HEK293 (cell line): ENCODE measurements around the gene TBC1D22A.
A peak's percentile ranks its signal among the peaks of the same experiment; 100 is the strongest.

ENCODE experiments used
- GLIS1 ChIP-seq: fragments of 450-650 bp; formaldehyde crosslinking; IDR thresholded peaks from 2 replicates; pipeline ENCODE4 v1.5.1; 2016; ENCODE audit warnings: missing biosample characterization, missing genetic modification characterization
- KLF1 ChIP-seq: fragments of 450-650 bp; formaldehyde crosslinking; IDR thresholded peaks from 2 replicates; pipeline ENCODE4 v1.5.1; 2016; ENCODE audit warnings: missing biosample characterization, missing genetic modification characterization
- OVOL3 ChIP-seq: fragments of 450-650 bp; formaldehyde crosslinking; IDR thresholded peaks from 2 replicates; pipeline ENCODE4 v1.5.1; 2016; ENCODE audit warnings: missing biosample characterization, missing genetic modification characterization
- RBAK ChIP-seq: fragments of 450-650 bp; formaldehyde crosslinking; IDR thresholded peaks from 2 replicates; pipeline ENCODE4 v1.5.1; 2016; ENCODE audit warnings: missing biosample characterization, missing genetic modification characterization
- SALL2 ChIP-seq: fragments of 450-650 bp; formaldehyde crosslinking; IDR thresholded peaks from 2 replicates; pipeline ENCODE4 v1.5.0; 2017; ENCODE audit warnings: missing biosample characterization, mild to moderate bottlenecking, missing genetic modification characterization, borderline replicate concordance
- ZBTB7A ChIP-seq: fragments of 450-650 bp; formaldehyde crosslinking; IDR thresholded peaks from 2 replicates; pipeline ENCODE4 v1.5.1; 2016; ENCODE audit warnings: low read depth, missing biosample characterization, missing genetic modification characterization
- ZNF112 ChIP-seq: fragments of 450-650 bp; formaldehyde crosslinking; IDR thresholded peaks from 2 replicates; pipeline ENCODE4 v1.5.0; 2017; ENCODE audit warnings: missing biosample characterization, missing genetic modification characterization
- ZNF114 ChIP-seq: fragments of 450-650 bp; formaldehyde crosslinking; IDR thresholded peaks from 2 replicates; pipeline ENCODE4 v1.5.0; 2017; ENCODE audit warnings: missing biosample characterization, missing genetic modification characterization
- ZNF19 ChIP-seq: fragments of 450-650 bp; formaldehyde crosslinking; IDR thresholded peaks from 2 replicates; pipeline ENCODE4; 2016; ENCODE audit warnings: missing biosample characterization, missing genetic modification characterization, low read depth
- ZNF211 ChIP-seq: fragments of 450-650 bp; formaldehyde crosslinking; IDR thresholded peaks from 2 replicates; pipeline ENCODE4 v1.5.1; 2016; ENCODE audit warnings: low read depth, missing biosample characterization, missing genetic modification characterization
- ZNF248 ChIP-seq: fragments of 450-650 bp; formaldehyde crosslinking; IDR thresholded peaks from 2 replicates; pipeline ENCODE4 v1.5.1; 2017; ENCODE audit warnings: missing biosample characterization, missing genetic modification characterization
- ZNF266 ChIP-seq: fragments of 450-650 bp; formaldehyde crosslinking; IDR thresholded peaks from 2 replicates; pipeline ENCODE4 v1.5.1; 2016; ENCODE audit warnings: missing biosample characterization, missing genetic modification characterization, low read depth
- ZNF341 ChIP-seq: fragments of 450-650 bp; formaldehyde crosslinking; IDR thresholded peaks from 2 replicates; pipeline ENCODE4; 2016; ENCODE audit warnings: low read depth, missing biosample characterization, missing genetic modification characterization
- ZNF350 ChIP-seq: fragments of 450-650 bp; formaldehyde crosslinking; IDR thresholded peaks from 2 replicates; pipeline ENCODE4 v1.5.0; 2017; ENCODE audit warnings: missing biosample characterization, mild to moderate bottlenecking, missing genetic modification characterization
- ZNF354C ChIP-seq: fragments of 450-650 bp; formaldehyde crosslinking; IDR thresholded peaks from 2 replicates; pipeline ENCODE4 v1.5.1; 2016; ENCODE audit warnings: missing biosample characterization, missing genetic modification characterization, low read depth, borderline replicate concordance
- ZNF549 ChIP-seq: fragments of 450-650 bp; IDR thresholded peaks from 2 replicates; pipeline ENCODE4 v1.5.1; 2018; ENCODE audit warnings: missing biosample characterization, missing genetic modification characterization, mild to moderate bottlenecking, inconsistent platforms, moderate library complexity
- ZNF621 ChIP-seq: fragments of 450-650 bp; formaldehyde crosslinking; IDR thresholded peaks from 2 replicates; pipeline ENCODE4 v1.5.1; 2017; ENCODE audit warnings: missing biosample characterization, missing genetic modification characterization
- ZNF623 ChIP-seq: fragments of 450-650 bp; formaldehyde crosslinking; IDR thresholded peaks from 2 replicates; pipeline ENCODE4 v1.5.1; 2016; ENCODE audit warnings: missing biosample characterization, missing genetic modification characterization
- ZNF629 ChIP-seq: fragments of 450-650 bp; formaldehyde crosslinking; IDR thresholded peaks from 2 replicates; pipeline ENCODE4 v1.5.1; 2017; ENCODE audit warnings: missing biosample characterization, missing genetic modification characterization
- ZSCAN30 ChIP-seq: fragments of 450-650 bp; IDR thresholded peaks from 2 replicates; pipeline ENCODE4 v1.5.1; 2018; ENCODE audit warnings: missing biosample characterization, mild to moderate bottlenecking, missing genetic modification characterization, moderate library complexity
- TF ChIP-seq, protein P1 (sequence below): fragments of 450-650 bp; IDR thresholded peaks from 2 replicates; pipeline ENCODE4 v1.5.1; 2018; ENCODE audit warnings: missing biosample characterization, missing genetic modification characterization
- TF ChIP-seq, protein P2 (sequence below): fragments of 450-650 bp; formaldehyde crosslinking; conservative IDR thresholded peaks from 2 replicates; pipeline ENCODE4 v1.5.1; 2016; ENCODE audit warnings: low read depth, missing biosample characterization, missing genetic modification characterization
- TF ChIP-seq, protein P3 (sequence below): fragments of 450-650 bp; formaldehyde crosslinking; IDR thresholded peaks from 2 replicates; pipeline ENCODE4 v1.5.0; 2017; ENCODE audit warnings: missing biosample characterization, missing genetic modification characterization, borderline replicate concordance
- TF ChIP-seq, protein P4 (sequence below): fragments of 450-650 bp; formaldehyde crosslinking; IDR thresholded peaks from 2 replicates; pipeline ENCODE4 v1.5.1; 2016; ENCODE audit warnings: missing biosample characterization, missing genetic modification characterization
- TF ChIP-seq, protein P5 (sequence below): fragments of 450-650 bp; formaldehyde crosslinking; IDR thresholded peaks from 2 replicates; pipeline ENCODE4 v1.5.1; 2016; ENCODE audit warnings: missing biosample characterization, missing genetic modification characterization

Gene TBC1D22A

DNA sequence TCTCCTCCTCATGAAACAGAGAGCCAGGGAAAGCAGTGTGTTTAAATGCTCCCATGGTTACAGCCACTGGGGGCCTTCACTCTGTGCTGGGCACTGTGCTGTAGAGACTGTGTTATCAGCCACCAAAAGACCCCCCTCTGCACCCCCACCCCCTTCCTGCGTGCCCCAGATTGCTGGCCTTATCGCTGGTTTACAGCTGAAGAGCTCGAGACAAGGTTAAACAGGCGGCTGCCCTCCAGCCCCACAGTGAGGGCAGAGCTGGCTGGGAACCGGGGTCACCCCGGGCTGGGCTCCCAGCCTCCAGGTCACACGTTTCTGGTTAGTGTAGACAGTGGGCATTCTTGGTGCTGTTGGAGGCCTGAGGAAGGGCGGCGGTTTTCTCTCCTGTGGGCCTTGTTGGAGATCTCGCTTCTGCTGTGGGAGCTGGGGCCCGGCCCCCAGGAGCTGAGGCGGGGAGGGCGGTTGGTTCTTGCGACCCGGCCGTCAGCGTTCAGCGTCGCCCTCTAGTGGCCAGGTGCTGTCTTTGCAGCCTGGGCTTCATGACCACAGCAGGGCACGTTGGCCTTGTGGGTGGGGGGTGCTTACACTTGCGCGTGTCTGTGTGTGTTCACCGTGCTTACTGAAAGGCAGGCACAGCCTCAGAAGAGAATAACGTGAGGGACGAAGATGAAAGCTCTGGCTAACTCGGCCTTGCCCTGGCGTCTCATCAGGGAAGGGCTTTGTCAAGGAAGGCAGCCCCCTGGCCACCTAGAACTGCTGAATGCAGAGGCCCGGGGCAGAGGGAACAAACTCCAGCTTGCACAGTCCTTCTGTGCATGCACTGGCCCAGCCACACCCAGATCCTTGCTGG is 40.8 kb downstream of the TBC1D22A start (continued):
- TF ChIP-seq, protein P1, sequence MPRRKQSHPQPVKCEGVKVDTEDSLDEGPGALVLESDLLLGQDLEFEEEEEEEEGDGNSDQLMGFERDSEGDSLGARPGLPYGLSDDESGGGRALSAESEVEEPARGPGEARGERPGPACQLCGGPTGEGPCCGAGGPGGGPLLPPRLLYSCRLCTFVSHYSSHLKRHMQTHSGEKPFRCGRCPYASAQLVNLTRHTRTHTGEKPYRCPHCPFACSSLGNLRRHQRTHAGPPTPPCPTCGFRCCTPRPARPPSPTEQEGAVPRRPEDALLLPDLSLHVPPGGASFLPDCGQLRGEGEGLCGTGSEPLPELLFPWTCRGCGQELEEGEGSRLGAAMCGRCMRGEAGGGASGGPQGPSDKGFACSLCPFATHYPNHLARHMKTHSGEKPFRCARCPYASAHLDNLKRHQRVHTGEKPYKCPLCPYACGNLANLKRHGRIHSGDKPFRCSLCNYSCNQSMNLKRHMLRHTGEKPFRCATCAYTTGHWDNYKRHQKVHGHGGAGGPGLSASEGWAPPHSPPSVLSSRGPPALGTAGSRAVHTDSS (tag by site-specific recombination), result no peak
- TF ChIP-seq ZNF350 (no peak), ZNF114 (tag by site-specific recombination) (no peak), RBAK (no peak), ZNF341 (tag by site-specific recombination) (no peak), KLF1 (tag by site-specific recombination) (peak; percentile 47; the same call in 1 of the 2 replicates), ZNF621 (tag by site-specific recombination) (no peak), ZNF629 (tag by site-specific recombination) (no peak), ZBTB7A (tag by site-specific recombination) (no peak), ZNF266 (tag by site-specific recombination) (no peak), ZNF19 (tag by site-specific recombination) (no peak), ZNF248 (tag by site-specific recombination) (no peak), SALL2 (tag by site-specific recombination) (no peak), ZNF549 (tag by site-specific recombination) (no peak), ZNF354C (tag by site-specific recombination) (no peak), ZNF211 (tag by site-specific recombination) (no peak), ZSCAN30 (tag by site-specific recombination) (no peak), ZNF112 (tag by site-specific recombination) (no peak), GLIS1 (tag by site-specific recombination) (peak; percentile 93), ZNF623 (tag by site-specific recombination) (no peak), OVOL3 (no peak)
- TF ChIP-seq, protein P2, sequence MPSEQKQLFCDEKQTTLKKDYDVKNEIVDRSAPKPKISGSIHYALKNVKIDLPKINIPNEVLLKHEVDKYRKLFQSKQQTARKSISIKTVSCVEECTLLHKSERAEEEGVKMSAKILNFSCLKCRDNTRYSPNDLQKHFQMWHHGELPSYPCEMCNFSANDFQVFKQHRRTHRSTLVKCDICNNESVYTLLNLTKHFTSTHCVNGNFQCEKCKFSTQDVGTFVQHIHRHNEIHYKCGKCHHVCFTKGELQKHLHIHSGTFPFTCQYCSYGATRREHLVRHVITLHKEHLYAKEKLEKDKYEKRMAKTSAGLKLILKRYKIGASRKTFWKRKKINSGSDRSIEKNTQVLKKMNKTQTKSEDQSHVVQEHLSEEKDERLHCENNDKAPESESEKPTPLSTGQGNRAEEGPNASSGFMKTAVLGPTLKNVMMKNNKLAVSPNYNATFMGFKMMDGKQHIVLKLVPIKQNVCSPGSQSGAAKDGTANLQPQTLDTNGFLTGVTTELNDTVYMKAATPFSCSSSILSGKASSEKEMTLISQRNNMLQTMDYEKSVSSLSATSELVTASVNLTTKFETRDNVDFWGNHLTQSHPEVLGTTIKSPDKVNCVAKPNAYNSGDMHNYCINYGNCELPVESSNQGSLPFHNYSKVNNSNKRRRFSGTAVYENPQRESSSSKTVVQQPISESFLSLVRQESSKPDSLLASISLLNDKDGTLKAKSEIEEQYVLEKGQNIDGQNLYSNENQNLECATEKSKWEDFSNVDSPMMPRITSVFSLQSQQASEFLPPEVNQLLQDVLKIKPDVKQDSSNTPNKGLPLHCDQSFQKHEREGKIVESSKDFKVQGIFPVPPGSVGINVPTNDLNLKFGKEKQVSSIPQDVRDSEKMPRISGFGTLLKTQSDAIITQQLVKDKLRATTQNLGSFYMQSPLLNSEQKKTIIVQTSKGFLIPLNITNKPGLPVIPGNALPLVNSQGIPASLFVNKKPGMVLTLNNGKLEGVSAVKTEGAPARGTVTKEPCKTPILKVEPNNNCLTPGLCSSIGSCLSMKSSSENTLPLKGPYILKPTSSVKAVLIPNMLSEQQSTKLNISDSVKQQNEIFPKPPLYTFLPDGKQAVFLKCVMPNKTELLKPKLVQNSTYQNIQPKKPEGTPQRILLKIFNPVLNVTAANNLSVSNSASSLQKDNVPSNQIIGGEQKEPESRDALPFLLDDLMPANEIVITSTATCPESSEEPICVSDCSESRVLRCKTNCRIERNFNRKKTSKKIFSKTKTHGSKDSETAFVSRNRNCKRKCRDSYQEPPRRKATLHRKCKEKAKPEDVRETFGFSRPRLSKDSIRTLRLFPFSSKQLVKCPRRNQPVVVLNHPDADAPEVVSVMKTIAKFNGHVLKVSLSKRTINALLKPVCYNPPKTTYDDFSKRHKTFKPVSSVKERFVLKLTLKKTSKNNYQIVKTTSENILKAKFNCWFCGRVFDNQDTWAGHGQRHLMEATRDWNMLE (tag by site-specific recombination), result no peak
- TF ChIP-seq, protein P3, sequence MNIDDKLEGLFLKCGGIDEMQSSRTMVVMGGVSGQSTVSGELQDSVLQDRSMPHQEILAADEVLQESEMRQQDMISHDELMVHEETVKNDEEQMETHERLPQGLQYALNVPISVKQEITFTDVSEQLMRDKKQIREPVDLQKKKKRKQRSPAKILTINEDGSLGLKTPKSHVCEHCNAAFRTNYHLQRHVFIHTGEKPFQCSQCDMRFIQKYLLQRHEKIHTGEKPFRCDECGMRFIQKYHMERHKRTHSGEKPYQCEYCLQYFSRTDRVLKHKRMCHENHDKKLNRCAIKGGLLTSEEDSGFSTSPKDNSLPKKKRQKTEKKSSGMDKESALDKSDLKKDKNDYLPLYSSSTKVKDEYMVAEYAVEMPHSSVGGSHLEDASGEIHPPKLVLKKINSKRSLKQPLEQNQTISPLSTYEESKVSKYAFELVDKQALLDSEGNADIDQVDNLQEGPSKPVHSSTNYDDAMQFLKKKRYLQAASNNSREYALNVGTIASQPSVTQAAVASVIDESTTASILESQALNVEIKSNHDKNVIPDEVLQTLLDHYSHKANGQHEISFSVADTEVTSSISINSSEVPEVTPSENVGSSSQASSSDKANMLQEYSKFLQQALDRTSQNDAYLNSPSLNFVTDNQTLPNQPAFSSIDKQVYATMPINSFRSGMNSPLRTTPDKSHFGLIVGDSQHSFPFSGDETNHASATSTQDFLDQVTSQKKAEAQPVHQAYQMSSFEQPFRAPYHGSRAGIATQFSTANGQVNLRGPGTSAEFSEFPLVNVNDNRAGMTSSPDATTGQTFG (tag by site-specific recombination), result no peak
- TF ChIP-seq, protein P4, sequence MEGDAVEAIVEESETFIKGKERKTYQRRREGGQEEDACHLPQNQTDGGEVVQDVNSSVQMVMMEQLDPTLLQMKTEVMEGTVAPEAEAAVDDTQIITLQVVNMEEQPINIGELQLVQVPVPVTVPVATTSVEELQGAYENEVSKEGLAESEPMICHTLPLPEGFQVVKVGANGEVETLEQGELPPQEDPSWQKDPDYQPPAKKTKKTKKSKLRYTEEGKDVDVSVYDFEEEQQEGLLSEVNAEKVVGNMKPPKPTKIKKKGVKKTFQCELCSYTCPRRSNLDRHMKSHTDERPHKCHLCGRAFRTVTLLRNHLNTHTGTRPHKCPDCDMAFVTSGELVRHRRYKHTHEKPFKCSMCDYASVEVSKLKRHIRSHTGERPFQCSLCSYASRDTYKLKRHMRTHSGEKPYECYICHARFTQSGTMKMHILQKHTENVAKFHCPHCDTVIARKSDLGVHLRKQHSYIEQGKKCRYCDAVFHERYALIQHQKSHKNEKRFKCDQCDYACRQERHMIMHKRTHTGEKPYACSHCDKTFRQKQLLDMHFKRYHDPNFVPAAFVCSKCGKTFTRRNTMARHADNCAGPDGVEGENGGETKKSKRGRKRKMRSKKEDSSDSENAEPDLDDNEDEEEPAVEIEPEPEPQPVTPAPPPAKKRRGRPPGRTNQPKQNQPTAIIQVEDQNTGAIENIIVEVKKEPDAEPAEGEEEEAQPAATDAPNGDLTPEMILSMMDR, result peak; percentile 94
- TF ChIP-seq, protein P5, sequence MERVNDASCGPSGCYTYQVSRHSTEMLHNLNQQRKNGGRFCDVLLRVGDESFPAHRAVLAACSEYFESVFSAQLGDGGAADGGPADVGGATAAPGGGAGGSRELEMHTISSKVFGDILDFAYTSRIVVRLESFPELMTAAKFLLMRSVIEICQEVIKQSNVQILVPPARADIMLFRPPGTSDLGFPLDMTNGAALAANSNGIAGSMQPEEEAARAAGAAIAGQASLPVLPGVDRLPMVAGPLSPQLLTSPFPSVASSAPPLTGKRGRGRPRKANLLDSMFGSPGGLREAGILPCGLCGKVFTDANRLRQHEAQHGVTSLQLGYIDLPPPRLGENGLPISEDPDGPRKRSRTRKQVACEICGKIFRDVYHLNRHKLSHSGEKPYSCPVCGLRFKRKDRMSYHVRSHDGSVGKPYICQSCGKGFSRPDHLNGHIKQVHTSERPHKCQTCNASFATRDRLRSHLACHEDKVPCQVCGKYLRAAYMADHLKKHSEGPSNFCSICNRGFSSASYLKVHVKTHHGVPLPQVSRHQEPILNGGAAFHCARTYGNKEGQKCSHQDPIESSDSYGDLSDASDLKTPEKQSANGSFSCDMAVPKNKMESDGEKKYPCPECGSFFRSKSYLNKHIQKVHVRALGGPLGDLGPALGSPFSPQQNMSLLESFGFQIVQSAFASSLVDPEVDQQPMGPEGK (tag by site-specific recombination), result peak; percentile 83
